H1 (cell line): ENCODE measurements around the gene GALNTL6. TPM values are rescaled to one million over a fixed set of nuclear protein-coding genes. Genes with fewer than 3 reads are reported as not detected.

ENCODE experiments used
- CTCF ChIA-PET: fragments of 300-600 bp; sonication (Branson Sonifier 250); formaldehyde crosslinking; loops from one replicate; lab custom pipeline; 2021; ENCODE audit not compliant: partially characterized antibody; lab: Charles Lee
- POLR2A ChIA-PET: fragments of 300-600 bp; sonication (Branson Sonifier 250); formaldehyde crosslinking; loops from one replicate; lab custom pipeline; 2021; ENCODE audit warnings: inconsistent platforms; ENCODE audit not compliant: partially characterized antibody; lab: Charles Lee
- DNase-seq, 2 experiments: peaks; one replicate each; pipeline versions ENCODE4 v3.0.0 to v3.0.0-alpha.2; 2010 to 2022; ENCODE audit warnings: low spot score in 2 of 2, low read depth in 1 of 2, mixed read lengths in 1 of 2
- FAIRE-seq: peaks from 2 replicates; lab custom pipeline; 2011; peaks lifted over from hg19 to GRCh38; lab: Jason Lieb, UNC
- H2AFZ ChIP-seq: 2 replicates; pipeline ENCODE4 v1.8.1; 2012; ENCODE audit warnings: low read length, inconsistent platforms
- H2AK5ac ChIP-seq: 2 replicates; pipeline ENCODE4 v1.6.1; 2013; ENCODE audit warnings: low read depth, low read length
- H2BK120ac ChIP-seq: replicated peaks from 2 replicates; pipeline ENCODE3; 2013; ENCODE audit warnings: low read depth, low read length, inconsistent platforms
- H2BK12ac ChIP-seq: 2 replicates; pipeline ENCODE4 v1.6.1; 2013; ENCODE audit warnings: low read depth, low read length
- H2BK15ac ChIP-seq: 2 replicates; pipeline ENCODE4 v1.6.1; 2013; ENCODE audit warnings: low read length
- H2BK20ac ChIP-seq: 2 replicates; pipeline ENCODE4 v1.6.1; 2013; ENCODE audit warnings: low read length
- H2BK5ac ChIP-seq: 2 replicates; pipeline ENCODE4 v1.6.1; 2013; ENCODE audit warnings: low read depth, low read length
- H3K14ac ChIP-seq: 2 replicates; pipeline ENCODE4 v1.6.1; 2013; ENCODE audit warnings: inconsistent platforms; ENCODE audit not compliant: insufficient read length
- H3K18ac ChIP-seq: 2 replicates; pipeline ENCODE4 v1.6.1; 2013; ENCODE audit warnings: low read length; ENCODE audit errors: extremely low read depth
- H3K23ac ChIP-seq: 2 replicates; pipeline ENCODE4 v1.6.1; 2013; ENCODE audit warnings: inconsistent platforms; ENCODE audit not compliant: insufficient read length
- H3K23me2 ChIP-seq: 2 replicates; pipeline ENCODE4 v1.6.1; 2013; ENCODE audit warnings: low read depth, low read length
- H3K27ac ChIP-seq: 2 replicates; pipeline ENCODE4 v1.6.1; 2011; ENCODE audit warnings: low read depth, low read length, inconsistent platforms
- H3K27me3 ChIP-seq, 4 experiments: replicated peaks in 1 of 4; 1 replicate in 1 of 4; 2 replicates in 3 of 4; pipeline versions ENCODE4 v1.6.1 to v1.8.1; 2011 to 2013; ENCODE audit warnings: low read length in 3 of 4, mild to moderate bottlenecking in 3 of 4, inconsistent platforms in 2 of 4, mixed read lengths in 2 of 4, moderate library complexity in 1 of 4; ENCODE audit not compliant: control insufficient read depth in 3 of 4, insufficient read depth in 3 of 4; ENCODE audit errors: extremely low read depth in 1 of 4
- H3K36me3 ChIP-seq, 4 experiments: 2 replicates each; pipeline versions ENCODE4 v1.6.1 to v1.8.1; 2011 to 2013; ENCODE audit warnings: mild to moderate bottlenecking in 4 of 4, low read length in 3 of 4, moderate library complexity in 2 of 4, control low read depth in 1 of 4, inconsistent platforms in 1 of 4; ENCODE audit not compliant: insufficient read depth in 4 of 4, control insufficient read depth in 2 of 4
- H3K4ac ChIP-seq: replicated peaks from 2 replicates; pipeline ENCODE3; 2013; ENCODE audit warnings: low read length, low read depth, mixed read lengths, inconsistent platforms; ENCODE audit not compliant: insufficient read length
- H3K4me1 ChIP-seq, 4 experiments: replicated peaks in 1 of 4; 1 replicate in 1 of 4; 2 replicates in 3 of 4; pipeline versions ENCODE4 v1.6.1 to v1.8.1; 2011 to 2013; ENCODE audit warnings: low read length in 3 of 4, inconsistent platforms in 2 of 4, mixed read lengths in 1 of 4; ENCODE audit not compliant: insufficient read depth in 4 of 4, control insufficient read depth in 3 of 4
- H3K4me2 ChIP-seq, 2 experiments: 2 replicates each; pipeline versions ENCODE4 v1.6.1 to v1.8.1; 2011 to 2013; ENCODE audit warnings: low read depth in 2 of 2, low read length in 2 of 2, control low read depth in 1 of 2, inconsistent platforms in 1 of 2, mild to moderate bottlenecking in 1 of 2; ENCODE audit not compliant: insufficient read depth in 1 of 2
- H3K4me3 ChIP-seq, 4 experiments: fragments of 200-600, 300-600 bp in 1 of 4; sonication (generic), shearing (Covaris generic), sonication (Bioruptor Twin) in 1 of 4; 2 replicates each; pipeline versions ENCODE4 v1.5.1 to v1.8.1; 2011 to 2016; ENCODE audit warnings: low read length in 4 of 4, low read depth in 3 of 4, control low read depth in 2 of 4, inconsistent platforms in 2 of 4, mild to moderate bottlenecking in 2 of 4, mixed read lengths in 1 of 4, moderate library complexity in 1 of 4; ENCODE audit not compliant: insufficient read depth in 2 of 4; ENCODE audit errors: extremely low read depth in 1 of 4
- H3K56ac ChIP-seq: replicated peaks from 2 replicates; pipeline ENCODE3; 2013; ENCODE audit warnings: low read depth, mild to moderate bottlenecking, mixed read lengths, low read length, inconsistent platforms; ENCODE audit not compliant: insufficient read length
- H3K79me1 ChIP-seq: 2 replicates; pipeline ENCODE4 v1.6.1; 2013; ENCODE audit warnings: low read depth, low read length, control low read depth
- H3K79me2 ChIP-seq, 2 experiments: 2 replicates each; pipeline versions ENCODE4 v1.6.1 to v1.8.1; 2012 to 2013; ENCODE audit warnings: low read length in 2 of 2, mild to moderate bottlenecking in 2 of 2, inconsistent platforms in 1 of 2; ENCODE audit not compliant: insufficient read depth in 2 of 2, control insufficient read depth in 1 of 2
- H3K9ac ChIP-seq, 4 experiments: replicated peaks in 1 of 4; 1 replicate in 1 of 4; 2 replicates in 3 of 4; pipeline versions ENCODE4 v1.6.1 to v1.8.1; 2011 to 2013; ENCODE audit warnings: low read depth in 3 of 4, low read length in 3 of 4, control low read depth in 2 of 4, mild to moderate bottlenecking in 2 of 4, moderate library complexity in 2 of 4, inconsistent platforms in 1 of 4; ENCODE audit errors: extremely low read depth in 1 of 4
- H3K9me3 ChIP-seq, 2 experiments: 2 replicates each; pipeline versions ENCODE4 v1.6.1 to v1.8.1; 2012 to 2013; ENCODE audit warnings: mild to moderate bottlenecking in 2 of 2, moderate library complexity in 2 of 2, control low read depth in 1 of 2, inconsistent platforms in 1 of 2, low read depth in 1 of 2, low read length in 1 of 2, mixed read lengths in 1 of 2; ENCODE audit not compliant: insufficient read depth in 2 of 2
- H4K20me1 ChIP-seq, 2 experiments: replicated peaks in 1 of 2; 2 replicates each; pipeline versions ENCODE3 to v1.8.1; 2011 to 2013; ENCODE audit warnings: inconsistent platforms in 2 of 2, low read length in 2 of 2, mild to moderate bottlenecking in 1 of 2; ENCODE audit not compliant: insufficient read depth in 2 of 2, control insufficient read depth in 1 of 2
- H4K5ac ChIP-seq: 2 replicates; pipeline ENCODE4 v1.6.1; 2013; ENCODE audit warnings: low read length, low read depth, mixed read lengths, inconsistent platforms; ENCODE audit not compliant: insufficient read length
- H4K8ac ChIP-seq: 2 replicates; pipeline ENCODE4 v1.8.0; 2013; ENCODE audit warnings: mild to moderate bottlenecking, moderate library complexity, low read length, inconsistent platforms; ENCODE audit not compliant: insufficient read depth; ENCODE audit errors: extremely low read depth
- H4K91ac ChIP-seq: replicated peaks from 2 replicates; pipeline ENCODE3; 2013; ENCODE audit warnings: low read length, mixed read lengths, inconsistent platforms; ENCODE audit not compliant: insufficient read length
- ATF3 ChIP-seq: IDR thresholded peaks from 2 replicates; pipeline ENCODE4 v1.6.1; 2011; ENCODE audit warnings: low read depth, mild to moderate bottlenecking, low read length; ENCODE audit not compliant: insufficient read depth
- CREB1 ChIP-seq: IDR thresholded peaks from 2 replicates; pipeline ENCODE4 v1.6.1; 2012; ENCODE audit warnings: inconsistent platforms
- CTBP2 ChIP-seq: IDR thresholded peaks from 2 replicates; pipeline ENCODE4 v1.7.0; 2011; ENCODE audit warnings: borderline replicate concordance, mild to moderate bottlenecking, moderate library complexity, mixed read lengths, low read length; ENCODE audit not compliant: insufficient read depth, insufficient read length
- CTCF ChIP-seq, 3 experiments: IDR thresholded peaks; 1 replicate in 2 of 3; 2 replicates in 1 of 3; pipeline versions ENCODE4 v1.5.1 to v1.6.1; 2011; ENCODE audit warnings: low read length in 3 of 3, mild to moderate bottlenecking in 3 of 3, inconsistent platforms in 2 of 3, low read depth in 1 of 3, moderate library complexity in 1 of 3; ENCODE audit not compliant: insufficient read depth in 1 of 3; ENCODE audit errors: control extremely low read depth in 1 of 3
- EP300 ChIP-seq, 2 experiments: IDR thresholded peaks; 1 replicate in 1 of 2; 2 replicates in 1 of 2; pipeline ENCODE4 v1.6.1; 2011 to 2012; ENCODE audit warnings: low read depth in 2 of 2, low read length in 2 of 2, mild to moderate bottlenecking in 2 of 2, borderline replicate concordance in 1 of 2, inconsistent platforms in 1 of 2, moderate library complexity in 1 of 2
- GTF2F1 ChIP-seq: IDR thresholded peaks from 2 replicates; pipeline ENCODE4 v1.6.1; 2012; ENCODE audit warnings: low read depth, low read length, improper control_type of control experiment, borderline replicate concordance
- JUND ChIP-seq: IDR thresholded peaks from 2 replicates; pipeline ENCODE4 v1.6.1; 2011; ENCODE audit warnings: mild to moderate bottlenecking, improper control_type of control experiment, low read length
- NANOG ChIP-seq: IDR thresholded peaks from 2 replicates; pipeline ENCODE4 v1.6.1; 2011; ENCODE audit warnings: low read length, low read depth, mild to moderate bottlenecking, inconsistent platforms; ENCODE audit not compliant: insufficient read depth, poor library complexity, severe bottlenecking
- NRF1 ChIP-seq: IDR thresholded peaks from 2 replicates; pipeline ENCODE4 v1.6.1; 2011; ENCODE audit warnings: mild to moderate bottlenecking, low read depth, low read length, improper control_type of control experiment
- POLR2AphosphoS5 ChIP-seq: IDR thresholded peaks from 2 replicates; pipeline ENCODE4 v1.6.1; 2011; ENCODE audit warnings: low read depth, low read length
- SIX5 ChIP-seq: IDR thresholded peaks from 2 replicates; pipeline ENCODE4 v1.6.1; 2011; ENCODE audit warnings: mild to moderate bottlenecking, low read depth, low read length
- WGBS, 2 experiments: shearing (Covaris generic) in 1 of 2; methylation state at CpG; one replicate each; pipeline versions ENCODE4 v1.1.6 to v1.1.7; 2013 to 2015; ENCODE audit warnings: low lambda C conversion rate in 2 of 2, mixed read lengths in 2 of 2, inconsistent platforms in 1 of 2, low coverage in 1 of 2, missing lambda C conversion rate in 1 of 2; ENCODE audit not compliant: insufficient replicate concordance in 2 of 2, insufficient coverage in 1 of 2, insufficient read length in 1 of 2; ENCODE audit errors: extremely low coverage in 1 of 2, missing lambda C conversion rate in 1 of 2; 5-methylcytosine and 5-hydroxymethylcytosine counted together
- polyA plus RNA-seq, 7 experiments: library from polyadenylated mRNA; depleted of rRNA in 3 of 7; stranded (reverse) in 5 of 7; unstranded in 2 of 7; fragments of >200 nt in 5 of 7; fragments of 200-250 nt in 2 of 7; gene quantifications; 1 replicate in 5 of 7; 2 replicates in 1 of 7; 4 replicates in 1 of 7; pipeline versions ENCODE4 v1.2.1 to v1.2.3, GENCODE V29; 2011 to 2013; ENCODE audit warnings: missing spikeins in 2 of 7, mixed read lengths in 2 of 7
- total RNA-seq: library from RNA; stranded (reverse); fragmentation: NEBNext Ultra II Directional; extraction: Animal tissue kit (Norgen Biotek cat#: 25700); gene quantifications from 2 replicates; pipeline ENCODE4 v1.2.1, GENCODE V29; 2021

The GALNTL6 gene
- total and polyA plus RNA-seq, 2 of the 8 experiments (the other 6 are each of a cell fraction or from before 2014, with no cell fraction given): 0.03 to 0.32 TPM

GRCh38 chr4:172141025-172141424 is 327.8 kb downstream of the GALNTL6 start:
- FAIRE-seq (no peak), DNase-seq (no peak)
- H3K79me2 ChIP-seq: no peaks in the 10 kb centered on the region
- 88% methylated on average over 2 of the region's 2 CpGs; no CpG with 5 or more reads in 1 of the 2 experiments for WGBS, 2 experiments
- no peak overlapping the region for H3K56ac ChIP-seq
- H3K79me1 ChIP-seq: no peaks in the 10 kb centered on the region
- H3K4me2 ChIP-seq: no peak overlapping the region
- no peak overlapping the region for H3K14ac ChIP-seq
- H2BK5ac ChIP-seq: no peak overlapping the region
- no peak overlapping the region for H3K4me3 ChIP-seq
- no peak overlapping the region for H3K18ac ChIP-seq
- no peak overlapping the region for H2AK5ac ChIP-seq
- no peak overlapping the region for H3K4ac ChIP-seq
- peaks cover 0 to 1% (median 0%) of the 10 kb centered on the region in 4 experiments; a peak in 1 of 7 replicates for H3K27me3 ChIP-seq
- H3K23ac ChIP-seq: no peak overlapping the region
- H2BK12ac ChIP-seq: no peak overlapping the region
- no peaks in the 10 kb centered on the region for H3K9me3 ChIP-seq
- H3K36me3 ChIP-seq: no peaks in the 10 kb centered on the region
- H2BK20ac ChIP-seq: no peak overlapping the region
- H3K4me1 ChIP-seq: no peaks in the 10 kb centered on the region
- H2BK120ac ChIP-seq: no peak overlapping the region
- H4K20me1 ChIP-seq: no peaks in the 10 kb centered on the region
- H2AFZ ChIP-seq: no peak overlapping the region
- POLR2A ChIA-PET: no interaction called here
- H4K8ac ChIP-seq: no peak overlapping the region
- no peak overlapping the region for H3K9ac ChIP-seq
- no peak overlapping the region for H4K5ac ChIP-seq
- H3K27ac ChIP-seq: no peak overlapping the region
- CTCF ChIA-PET: interaction anchor here (1.2 kb wide), 1 partner anchor 10 kb away, joined by 4 read pairs; no protein-coding TSS in a partner anchor
- no peak overlapping the region for H2BK15ac ChIP-seq
- H4K91ac ChIP-seq: no peak overlapping the region
- H3K23me2 ChIP-seq: no peaks in the 10 kb centered on the region
- TF ChIP-seq CTBP2 (no peak), CTCF (IDR thresholded peaks at IDR 0.05; ENCODE audit: control extremely low read depth in 1 of 3, insufficient read depth in 1 of 3, low read depth in 1 of 3, low read length in 3 of 3) (no peak), POLR2AphosphoS5 (no peak), GTF2F1 (no peak), NANOG (no peak), ATF3 (no peak), NRF1 (no peak), EP300 (IDR thresholded peaks at IDR 0.05; ENCODE audit: borderline replicate concordance in 1 of 2, low read depth in 2 of 2, low read length in 2 of 2) (no peak), JUND (no peak), CREB1 (no peak), SIX5 (no peak)
